LNCaP clone FGC (cell line): Measurements from ENCODE around the gene THBS2.

Source experiments
- DNase-seq: peaks from one replicate; pipeline ENCODE4 v3.0.0-alpha.2; 2011; ENCODE audit warnings: low read depth
- H3K4me3 ChIP-seq: 2 replicates; pipeline ENCODE4 v1.5.1; 2011; ENCODE audit warnings: mild to moderate bottlenecking, low read depth, low read length, control low read depth
- CTCF ChIP-seq: IDR thresholded peaks from 2 replicates; pipeline ENCODE4 v1.5.1; 2012; ENCODE audit warnings: mild to moderate bottlenecking; ENCODE audit not compliant: control insufficient read depth, insufficient read depth; ENCODE audit errors: extremely low read depth

The THBS2 gene

GRCh38 chr6:169238766-169239165, 14.9 kb downstream of the THBS2 start:
- no peak for DNase-seq
- TF ChIP-seq CTCF = no peak
- H3K4me3 ChIP-seq = no peak overlapping the region

- TF ChIP-seq CTCF = no peak
- H3K4me3 ChIP-seq = no peak overlapping the region
- no peak for DNase-seq
Measured at GRCh38 chr6:169237496-169238134, 16.0 kb downstream of the THBS2 start.

- DNase-seq = no peak
- TF ChIP-seq CTCF = no peak
- H3K4me3 ChIP-seq = no peak overlapping the region
Measured at GRCh38 chr6:169236988-169237387, 16.7 kb downstream of the THBS2 start.

GRCh38 chr6:169236545-169236944, 17.1 kb downstream of the THBS2 start:
- no peak for DNase-seq
- no peak overlapping the region for H3K4me3 ChIP-seq
- TF ChIP-seq CTCF = no peak

- no peak for TF ChIP-seq CTCF
- H3K4me3 ChIP-seq = no peak overlapping the region
- DNase-seq = no peak
Measured at GRCh38 chr6:169235286-169235685, 18.4 kb downstream of the THBS2 start.

GRCh38 chr6:169234634-169235033, 19.0 kb downstream of the THBS2 start:
- no peak overlapping the region for H3K4me3 ChIP-seq
- no peak for DNase-seq
- no peak for TF ChIP-seq CTCF

- no peak for DNase-seq
- TF ChIP-seq CTCF = no peak
- no peak overlapping the region for H3K4me3 ChIP-seq
Measured at GRCh38 chr6:169233832-169234231, 19.8 kb downstream of the THBS2 start.
